ENCODE measurements around the gene TYW1.
"Not testable (repeated sequence)": the region's sequence is repeated elsewhere in the genome, so short reads cannot be mapped to it uniquely, and the experiment has no call there.

TYW1 gene

DNA sequence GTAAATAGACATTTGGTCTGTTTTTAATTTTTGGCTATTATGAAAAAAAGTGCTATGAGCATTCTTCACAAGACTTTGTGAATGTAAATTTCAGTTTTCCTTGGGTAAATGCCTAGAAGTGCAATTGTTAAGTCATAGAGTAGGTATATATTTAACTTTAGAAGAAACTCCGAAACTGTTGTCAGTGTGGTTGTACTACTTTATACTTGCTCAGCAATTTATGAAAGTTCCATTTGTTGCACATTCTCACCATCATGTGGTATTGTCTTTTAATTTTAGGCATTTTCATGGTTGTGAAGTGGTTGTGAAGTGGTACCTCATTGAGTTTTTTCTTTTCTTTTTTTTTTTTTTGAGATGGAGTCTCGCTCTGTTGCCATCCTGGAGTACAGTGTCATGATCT is 60.0 kb downstream of the TYW1 start:
- no peak overlapping the region for H3K4me3 ChIP-seq (ENCODE audit: low read depth, low read length)
- DNase-seq (ENCODE audit: low read depth): no peak
- TF ChIP-seq, protein P1, sequence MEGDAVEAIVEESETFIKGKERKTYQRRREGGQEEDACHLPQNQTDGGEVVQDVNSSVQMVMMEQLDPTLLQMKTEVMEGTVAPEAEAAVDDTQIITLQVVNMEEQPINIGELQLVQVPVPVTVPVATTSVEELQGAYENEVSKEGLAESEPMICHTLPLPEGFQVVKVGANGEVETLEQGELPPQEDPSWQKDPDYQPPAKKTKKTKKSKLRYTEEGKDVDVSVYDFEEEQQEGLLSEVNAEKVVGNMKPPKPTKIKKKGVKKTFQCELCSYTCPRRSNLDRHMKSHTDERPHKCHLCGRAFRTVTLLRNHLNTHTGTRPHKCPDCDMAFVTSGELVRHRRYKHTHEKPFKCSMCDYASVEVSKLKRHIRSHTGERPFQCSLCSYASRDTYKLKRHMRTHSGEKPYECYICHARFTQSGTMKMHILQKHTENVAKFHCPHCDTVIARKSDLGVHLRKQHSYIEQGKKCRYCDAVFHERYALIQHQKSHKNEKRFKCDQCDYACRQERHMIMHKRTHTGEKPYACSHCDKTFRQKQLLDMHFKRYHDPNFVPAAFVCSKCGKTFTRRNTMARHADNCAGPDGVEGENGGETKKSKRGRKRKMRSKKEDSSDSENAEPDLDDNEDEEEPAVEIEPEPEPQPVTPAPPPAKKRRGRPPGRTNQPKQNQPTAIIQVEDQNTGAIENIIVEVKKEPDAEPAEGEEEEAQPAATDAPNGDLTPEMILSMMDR (IDR thresholded peaks at IDR 0.05; ENCODE audit: control insufficient read depth, extremely low read depth, insufficient read depth): no peak

- H3K4me3 ChIP-seq (ENCODE audit: low read depth, low read length); DNase-seq (ENCODE audit: low read depth): not testable (repeated sequence)
These were observed 64.7 kb downstream of the TYW1 start for GRCh38 chr7:67061321-67061720.

DNA sequence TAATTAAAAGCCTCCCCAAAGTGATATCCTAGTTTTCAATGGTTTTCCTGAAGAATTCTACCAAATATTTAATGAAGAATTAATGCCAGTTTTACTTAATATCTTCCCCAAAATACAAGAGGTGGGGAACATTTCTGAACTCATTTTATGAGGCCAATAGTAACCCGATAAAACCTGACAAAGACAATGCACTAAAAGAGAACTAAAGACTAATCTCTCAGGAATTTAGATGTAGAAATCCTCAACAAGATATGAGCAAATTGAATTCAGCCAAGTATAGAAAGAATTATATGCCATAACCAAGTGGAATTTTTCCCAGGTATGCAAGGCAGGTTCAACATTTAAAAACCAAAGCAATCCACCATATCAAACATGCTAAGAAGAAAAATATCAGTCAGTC is 66.2 kb downstream of the TYW1 start:
- H3K4me3 ChIP-seq (ENCODE audit: low read depth, low read length); DNase-seq (ENCODE audit: low read depth): not testable (repeated sequence)

- DNase-seq (ENCODE audit: low read depth): not testable (repeated sequence)
These were observed 70.5 kb downstream of the TYW1 start for GRCh38 chr7:67066950-67067622.

GRCh38 chr7:67076120-67076519 is 79.5 kb downstream of the TYW1 start:
- H3K4me3 ChIP-seq (ENCODE audit: low read depth, low read length); DNase-seq (ENCODE audit: low read depth): not testable (repeated sequence)

More at GRCh38 chr7:67066950-67067622, 70.5 kb downstream of the TYW1 start:
- not testable (repeated sequence) for H3K4me3 ChIP-seq (ENCODE audit: low read depth, low read length)

DNA sequence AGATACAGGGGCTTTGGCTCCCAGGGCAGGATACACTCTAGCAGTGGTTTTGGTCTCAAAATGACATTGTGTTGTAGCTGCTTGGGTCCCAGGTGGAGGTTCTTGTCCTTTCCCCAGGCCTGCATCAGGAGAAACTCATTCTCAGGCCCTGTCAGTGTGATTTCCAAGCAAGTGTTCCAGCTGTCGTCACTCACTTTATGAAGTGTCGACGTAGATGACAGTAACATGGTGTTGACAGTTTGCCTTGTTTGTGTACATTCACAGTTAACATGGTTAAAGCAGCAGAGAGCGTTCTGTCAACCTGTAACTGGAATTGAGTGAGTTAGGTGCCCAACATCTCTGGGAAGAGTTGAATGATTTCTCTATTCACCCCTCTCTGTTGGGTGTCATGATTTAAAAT is 86.2 kb downstream of the TYW1 start:
- not testable (repeated sequence) for DNase-seq (ENCODE audit: low read depth); H3K4me3 ChIP-seq (ENCODE audit: low read depth, low read length)

- DNase-seq (ENCODE audit: low read depth); H3K4me3 ChIP-seq (ENCODE audit: low read depth, low read length): not testable (repeated sequence)
These were observed 92.6 kb downstream of the TYW1 start for GRCh38 chr7:67089261-67089660.

- H3K4me3 ChIP-seq (ENCODE audit: low read depth, low read length); DNase-seq (ENCODE audit: low read depth): not testable (repeated sequence)
These were observed 94.4 kb downstream of the TYW1 start for GRCh38 chr7:67091053-67091452.

DNA sequence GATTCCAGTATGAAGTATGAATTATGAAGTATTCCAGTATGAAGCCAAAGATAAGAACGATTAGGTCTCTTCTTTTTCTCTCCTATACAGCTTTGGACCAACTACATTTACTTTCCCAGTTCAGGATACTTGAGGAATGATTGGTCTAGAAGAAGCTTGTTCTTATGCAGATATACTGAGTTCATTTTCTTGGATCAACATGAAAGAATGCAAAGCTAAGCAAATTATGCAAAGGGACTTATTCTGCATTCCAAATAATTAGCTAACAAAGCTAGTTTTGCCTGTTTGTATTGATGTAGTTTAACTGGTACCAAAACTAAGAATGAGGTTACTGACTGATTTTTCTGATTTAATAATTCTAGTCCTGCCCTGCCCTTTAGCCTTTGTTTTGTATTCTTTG is 101.4 kb downstream of the TYW1 start:
- DNase-seq (ENCODE audit: low read depth); H3K4me3 ChIP-seq (ENCODE audit: low read depth, low read length): not testable (repeated sequence)

GRCh38 chr7:67099406-67099805 is 102.8 kb downstream of the TYW1 start:
- H3K4me3 ChIP-seq (ENCODE audit: low read depth, low read length); DNase-seq (ENCODE audit: low read depth): not testable (repeated sequence)

DNA sequence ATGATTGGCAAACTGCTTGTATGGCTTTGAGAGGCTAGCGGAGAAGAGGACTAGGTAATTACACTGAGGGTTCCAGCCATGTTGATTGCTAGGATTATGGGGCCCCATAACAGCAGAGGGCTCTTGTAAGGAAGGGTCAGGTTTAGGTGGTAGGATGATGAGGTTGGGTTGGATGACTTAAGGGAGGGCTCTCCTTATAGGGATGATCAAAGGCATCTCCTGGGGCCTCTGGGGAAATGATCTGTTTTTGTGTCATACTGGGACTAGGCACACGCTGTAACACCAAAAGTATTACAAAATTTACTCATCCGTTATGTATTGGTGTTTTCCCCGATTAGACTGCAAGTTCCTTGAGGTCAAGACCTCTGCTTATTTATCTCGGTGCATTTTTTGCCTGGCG is 103.4 kb downstream of the TYW1 start:
- H3K4me3 ChIP-seq (ENCODE audit: low read depth, low read length); DNase-seq (ENCODE audit: low read depth): not testable (repeated sequence)

DNA sequence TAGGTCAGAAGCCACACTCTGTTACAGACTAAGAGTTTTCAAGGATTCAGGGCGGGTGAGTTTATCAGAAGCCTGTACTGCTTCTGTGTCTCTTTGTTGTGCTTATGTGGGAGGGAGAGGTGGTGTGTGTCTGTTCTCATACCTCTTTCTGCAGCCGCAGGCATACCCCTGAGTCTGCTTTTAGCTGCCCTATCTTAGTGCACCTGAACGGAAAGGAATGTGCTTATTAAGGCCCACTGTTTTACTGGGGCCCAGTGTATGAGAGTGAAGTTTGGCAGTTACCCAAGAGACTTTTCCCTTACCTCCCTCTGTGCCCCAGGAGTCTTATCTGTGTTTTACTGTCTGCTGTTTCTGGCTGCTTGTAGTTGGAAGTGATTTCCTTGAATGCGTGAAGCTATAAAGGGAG is 104.3 kb downstream of the TYW1 start:
- no peak for DNase-seq (ENCODE audit: low read depth)
- H3K4me3 ChIP-seq (ENCODE audit: low read depth, low read length): no peak overlapping the region
- TF ChIP-seq, protein P1 (IDR thresholded peaks at IDR 0.05; ENCODE audit: control insufficient read depth, extremely low read depth, insufficient read depth): no peak

DNA sequence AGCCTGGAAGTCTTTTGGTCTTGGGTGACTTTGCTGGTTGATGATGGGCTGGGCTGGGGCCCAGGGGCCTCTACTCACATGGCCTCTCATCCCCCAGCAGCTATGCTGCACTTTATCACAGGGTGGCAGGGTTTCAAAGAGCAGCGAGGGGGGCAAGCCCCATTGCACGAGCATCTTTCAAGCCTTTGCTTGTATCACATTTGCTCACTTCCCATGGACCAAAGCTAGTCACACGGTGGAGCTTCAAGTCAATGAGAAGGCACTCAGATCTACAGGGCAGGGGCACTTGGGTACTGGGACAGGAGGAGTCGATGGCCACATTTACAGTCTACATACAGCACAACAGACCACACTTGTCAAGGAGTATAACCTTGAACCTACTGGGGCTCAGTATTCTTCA is 108.3 kb downstream of the TYW1 start:
- not testable (repeated sequence) for H3K4me3 ChIP-seq (ENCODE audit: low read depth, low read length); DNase-seq (ENCODE audit: low read depth)
